HEK293 (cell line): ENCODE measurements around the gene LTBP1.

Experiments used
- CTCF ChIA-PET: fragments of 350-600 bp; formaldehyde crosslinking; extraction: SDS; loops from one replicate; lab custom pipeline; 2021; ENCODE audit warnings: antibody characterized with exemption; lab: Yijun Ruan, JAX
- POLR2A ChIA-PET: fragments of 300-600 bp; formaldehyde crosslinking; extraction: SDS; loops from one replicate; lab custom pipeline; 2020; ENCODE audit warnings: antibody characterized with exemption, inconsistent platforms; lab: Yijun Ruan, JAX
- H3K27ac ChIP-seq: fragments of 200-500 bp; sonication (Bioruptor generic); 2 replicates; pipeline ENCODE4 v1.5.1; 2014; ENCODE audit warnings: low read depth, low read length, control low read depth, inconsistent platforms; ENCODE audit errors: extremely low read depth
- H3K36me3 ChIP-seq, 2 experiments: fragments of 200-500 bp in 1 of 2; sonication (Bioruptor generic) in 1 of 2; 1 replicate in 1 of 2; 2 replicates in 1 of 2; pipeline ENCODE4 v1.5.1; 2014 to 2017; ENCODE audit warnings: inconsistent platforms in 2 of 2, low read length in 2 of 2; ENCODE audit not compliant: control insufficient read depth in 2 of 2, insufficient read depth in 1 of 2
- H3K4me1 ChIP-seq: fragments of 200-500 bp; sonication (Bioruptor generic); 2 replicates; pipeline ENCODE4 v1.5.1; 2014; ENCODE audit warnings: mild to moderate bottlenecking, low read length, inconsistent platforms; ENCODE audit not compliant: control insufficient read depth, insufficient read depth
- H3K4me3 ChIP-seq: 2 replicates; pipeline ENCODE4 v1.5.1; 2011; ENCODE audit warnings: low read depth, mild to moderate bottlenecking, control low read depth, low read length, moderate library complexity
- H3K9me3 ChIP-seq: fragments of 200-500 bp; sonication (Bioruptor generic); 2 replicates; pipeline ENCODE4 v1.5.1; 2014; ENCODE audit warnings: low read depth, low read length, inconsistent platforms; ENCODE audit not compliant: control insufficient read depth, insufficient read depth
- ATF2 ChIP-seq: fragments of 450-650 bp; formaldehyde crosslinking; IDR thresholded peaks from 2 replicates; pipeline ENCODE4 v1.5.1; 2016; ENCODE audit warnings: missing biosample characterization, missing genetic modification characterization, low read depth
- FEZF1 ChIP-seq: fragments of 450-650 bp; formaldehyde crosslinking; IDR thresholded peaks from 2 replicates; pipeline ENCODE4 v1.5.1; 2016; ENCODE audit warnings: missing biosample characterization, missing genetic modification characterization
- GLI2 ChIP-seq: fragments of 450-650 bp; formaldehyde crosslinking; IDR thresholded peaks from 2 replicates; pipeline ENCODE4; 2017; ENCODE audit warnings: missing biosample characterization, missing genetic modification characterization, low read depth, borderline replicate concordance
- KLF9 ChIP-seq: fragments of 450-650 bp; formaldehyde crosslinking; IDR thresholded peaks from 2 replicates; pipeline ENCODE4 v1.5.1; 2016; ENCODE audit warnings: missing biosample characterization, missing genetic modification characterization, low read depth
- PRDM10 ChIP-seq: fragments of 450-650 bp; formaldehyde crosslinking; IDR thresholded peaks from 2 replicates; pipeline ENCODE4 v1.5.1; 2016; ENCODE audit warnings: missing biosample characterization, missing genetic modification characterization
- SP2 ChIP-seq: fragments of 450-650 bp; formaldehyde crosslinking; IDR thresholded peaks from 2 replicates; pipeline ENCODE4 v1.5.1; 2016; ENCODE audit warnings: missing biosample characterization, missing genetic modification characterization
- YY2 ChIP-seq: fragments of 450-650 bp; formaldehyde crosslinking; IDR thresholded peaks from 2 replicates; pipeline ENCODE4 v1.5.1; 2016; ENCODE audit warnings: missing biosample characterization, missing genetic modification characterization
- ZBTB20 ChIP-seq: fragments of 450-650 bp; formaldehyde crosslinking; IDR thresholded peaks from 2 replicates; pipeline ENCODE4 v1.5.1; 2016; ENCODE audit warnings: missing biosample characterization, missing genetic modification characterization
- ZFHX2 ChIP-seq: fragments of 450-650 bp; formaldehyde crosslinking; conservative IDR thresholded peaks from 2 replicates; pipeline ENCODE4 v1.5.1; 2016; ENCODE audit warnings: missing biosample characterization, missing genetic modification characterization
- ZFP41 ChIP-seq: fragments of 450-650 bp; formaldehyde crosslinking; IDR thresholded peaks from 2 replicates; pipeline ENCODE4 v1.5.1; 2016; ENCODE audit warnings: missing biosample characterization, missing genetic modification characterization, borderline replicate concordance
- ZNF138 ChIP-seq: fragments of 450-650 bp; formaldehyde crosslinking; IDR thresholded peaks from 2 replicates; pipeline ENCODE4 v1.5.1; 2016; ENCODE audit warnings: missing biosample characterization, missing genetic modification characterization, borderline replicate concordance
- ZNF223 ChIP-seq: fragments of 450-650 bp; formaldehyde crosslinking; IDR thresholded peaks from 2 replicates; pipeline ENCODE4 v1.5.1; 2016; ENCODE audit warnings: missing biosample characterization, missing genetic modification characterization
- ZNF416 ChIP-seq: fragments of 450-650 bp; formaldehyde crosslinking; IDR thresholded peaks from 2 replicates; pipeline ENCODE4 v1.5.1; 2016; ENCODE audit warnings: missing biosample characterization, missing genetic modification characterization
- ZNF433 ChIP-seq: fragments of 450-650 bp; formaldehyde crosslinking; IDR thresholded peaks from 2 replicates; pipeline ENCODE4 v1.5.1; 2016; ENCODE audit warnings: missing biosample characterization, missing genetic modification characterization, low read depth
- ZNF555 ChIP-seq: fragments of 450-650 bp; formaldehyde crosslinking; conservative IDR thresholded peaks from 2 replicates; pipeline ENCODE4 v1.5.1; 2017; ENCODE audit warnings: missing biosample characterization, mild to moderate bottlenecking, missing genetic modification characterization, inconsistent platforms
- ZNF585B ChIP-seq: fragments of 450-650 bp; formaldehyde crosslinking; IDR thresholded peaks from 2 replicates; pipeline ENCODE4 v1.5.1; 2016; ENCODE audit warnings: missing biosample characterization, missing genetic modification characterization
- ZNF626 ChIP-seq: fragments of 450-650 bp; sonication (Bioruptor Pico); formaldehyde crosslinking; IDR thresholded peaks from 2 replicates; pipeline ENCODE4 v1.5.1; 2018; ENCODE audit warnings: missing biosample characterization, missing genetic modification characterization, inconsistent platforms
- ZNF654 ChIP-seq: fragments of 450-650 bp; formaldehyde crosslinking; IDR thresholded peaks from 2 replicates; pipeline ENCODE4 v1.5.1; 2016; ENCODE audit warnings: low read depth, missing biosample characterization, missing genetic modification characterization
- ZNF830 ChIP-seq: fragments of 450-650 bp; IDR thresholded peaks from 2 replicates; pipeline ENCODE4 v1.5.0; 2018; ENCODE audit warnings: missing biosample characterization, missing genetic modification characterization, low read depth, mild to moderate bottlenecking, moderate library complexity

LTBP1 gene

GRCh38 chr2:33084433-33084832, 137.7 kb downstream of the LTBP1 start:
- ChIA-PET POLR2A (no interaction called here), CTCF (no interaction called here)
- Histone ChIP-seq H3K9me3 (no peaks in the 10 kb centered on the region), H3K4me3 (no peak overlapping the region), H3K27ac (no peak overlapping the region), H3K4me1 (0 out of 2 replicates have a peak, but pooled peaks cover 4% of the 10 kb centered on the region), H3K36me3 (no peaks in the 10 kb centered on the region)
- TF ChIP-seq PRDM10 = peak; percentile 40; the same call in 1 of the 2 replicates
- no peak for TF ChIP-seq KLF9 (tag by site-specific recombination)

- H3K4me3 ChIP-seq = no peak overlapping the region
- POLR2A ChIA-PET = no interaction called here
- CTCF ChIA-PET = interaction anchor here (0.5 to 0.9 kb wide), 2 partner anchors 16 to 356 kb away, joined by 3 to 4 read pairs; no protein-coding TSS in a partner anchor
- TF ChIP-seq ZNF138 (tag by site-specific recombination) = no peak
- TF ChIP-seq GLI2 (tag by site-specific recombination) = no peak
- TF ChIP-seq ZFHX2 (tag by site-specific recombination) = no peak
- no peak for TF ChIP-seq ZNF416 (tag by site-specific recombination)
- TF ChIP-seq ZNF830 = no peak
- no peak for TF ChIP-seq SP2
- TF ChIP-seq ZNF555 (tag by site-specific recombination) = no peak
- TF ChIP-seq ZNF626 = no peak
- no peak for TF ChIP-seq ZNF585B (tag by site-specific recombination)
- TF ChIP-seq ZBTB20 (tag by site-specific recombination) = no peak
- no peak for TF ChIP-seq ZFP41 (tag by site-specific recombination)
- no peak for TF ChIP-seq FEZF1
- TF ChIP-seq YY2 (tag by site-specific recombination) = no peak
- TF ChIP-seq ZNF433 (tag by site-specific recombination) = no peak
- TF ChIP-seq ATF2 (tag by site-specific recombination) = no peak
- TF ChIP-seq, all 188 proteins: peak for 0
- Histone ChIP-seq H3K27ac (no peak overlapping the region), H3K4me1 (0 out of 2 replicates have a peak, but pooled peaks cover 4% of the 10 kb centered on the region), H3K36me3 (no peaks in the 10 kb centered on the region), H3K9me3 (no peaks in the 10 kb centered on the region)
Measured at GRCh38 chr2:33085646-33086045, 138.9 kb downstream of the LTBP1 start.

DNA sequence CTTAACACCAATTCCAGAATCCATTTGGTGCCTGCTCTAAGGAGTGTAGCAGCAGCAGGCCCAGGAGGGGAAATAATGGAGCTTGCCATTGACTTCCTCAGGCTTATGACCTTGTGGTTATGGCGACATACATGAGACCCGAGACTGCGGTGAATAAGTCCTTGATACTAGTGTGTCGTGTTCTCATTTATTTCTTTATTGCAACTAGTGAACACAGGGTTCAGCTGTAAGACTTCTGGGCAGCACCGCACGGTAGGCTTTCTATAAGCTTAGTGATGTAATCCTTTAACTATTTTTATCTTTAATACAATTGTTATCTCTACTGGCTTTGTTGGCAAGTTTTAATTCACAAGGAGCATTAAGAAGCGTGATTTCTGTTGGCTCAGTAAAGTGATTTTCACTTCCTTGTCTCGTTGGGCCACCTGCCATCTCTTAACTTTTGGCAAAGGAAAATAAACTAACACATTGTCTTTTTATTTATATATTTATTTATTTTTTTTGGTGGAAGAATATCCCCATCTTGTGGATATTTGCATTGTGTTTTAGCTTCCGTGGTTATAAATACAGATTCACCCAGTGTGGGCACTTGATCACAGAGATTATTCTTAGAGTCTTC, 139.8 kb downstream of the LTBP1 start:
- Histone ChIP-seq H3K9me3 (no peaks in the 10 kb centered on the region), H3K36me3 (no peaks in the 10 kb centered on the region), H3K27ac (no peak overlapping the region), H3K4me3 (no peak overlapping the region), H3K4me1 (0 out of 2 replicates have a peak, but pooled peaks cover 4% of the 10 kb centered on the region)
- CTCF ChIA-PET = interaction anchor here (0.6 to 0.9 kb wide), 3 partner anchors 16 to 203 kb away, joined by 3 to 5 read pairs (median 4); no protein-coding TSS in a partner anchor
- POLR2A ChIA-PET = no interaction called here
- TF ChIP-seq ZNF654 (peak; percentile 10; the same call in 1 of the 2 replicates), ZNF223 (tag by site-specific recombination) (no peak)
